ENCODE data around the gene ADIPOR2. TPM values are rescaled to one million over a fixed set of nuclear protein-coding genes. Genes with fewer than 3 reads are reported as not detected.
"Not testable (repeated sequence)": the region's sequence is repeated elsewhere in the genome, so short reads cannot be mapped to it uniquely, and the experiment has no call there.

The ADIPOR2 gene
- total and polyA plus RNA-seq, 8 donors, result 2.9 to 185 (median 26.9) TPM

- Histone ChIP-seq H3K36me3 (no peaks in the 10 kb centered on the region), H3K4me3 (no peak overlapping the region), H3K9me3 (no peaks in the 10 kb centered on the region), H3K27me3 (no peaks in the 10 kb centered on the region), H3K4me1 (peaks cover 25 to 87% (median 53%) of the 10 kb centered on the region in 4 donors), H3K27ac (peak overlapping the region in 3 of 5 donors; percentile 4 to 43 (median 34))
- no peak for TF ChIP-seq POLR2AphosphoS5 (IDR thresholded peaks at IDR 0.05)
- no peak for TF ChIP-seq CTCF (IDR thresholded peaks at IDR 0.05)
- no peak for TF ChIP-seq EP300 (IDR thresholded peaks at IDR 0.05)
- TF ChIP-seq POLR2A (IDR thresholded peaks at IDR 0.05), result no peak
- no peak for DNase-seq
- 71 to 81% (median 78%) methylated on average over 3 of the region's 3 CpGs for WGBS, 5 donors
- intact Hi-C loops (cut with DNase I; ENCODE audit: low total_unique reads), result no loop called here
Observed at GRCh38 chr12:1705774-1706631, 15.1 kb downstream of the ADIPOR2 start.

DNA sequence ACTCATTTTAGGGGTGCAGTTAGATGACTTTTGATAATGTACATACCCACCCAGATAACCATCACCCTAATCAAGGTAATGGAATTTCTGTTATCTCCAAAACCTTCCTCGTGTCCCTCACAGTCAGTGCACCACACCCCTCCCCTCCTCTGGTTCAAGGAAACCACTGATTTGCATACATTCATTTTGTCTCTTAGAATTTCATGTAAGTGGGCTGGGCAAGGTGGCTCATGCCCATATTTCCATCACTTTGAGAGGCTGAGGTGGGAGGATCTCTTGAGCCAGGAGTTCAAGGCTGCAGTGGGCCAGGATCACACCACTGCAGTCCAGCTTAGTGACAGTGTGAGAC, 15.7 kb downstream of the ADIPOR2 start:
- Histone ChIP-seq H3K27ac (peak overlapping the region in 4 of 5 donors; percentile 4 to 43 (median 29)), H3K4me3 (no peak overlapping the region), H3K27me3 (no peaks in the 10 kb centered on the region), H3K4me1 (peaks cover 29 to 93% (median 58%) of the 10 kb centered on the region in 4 donors), H3K9me3 (no peaks in the 10 kb centered on the region), H3K36me3 (no peaks in the 10 kb centered on the region)
- TF ChIP-seq POLR2A (IDR thresholded peaks at IDR 0.05), result no peak
- TF ChIP-seq EP300 (IDR thresholded peaks at IDR 0.05), result no peak
- TF ChIP-seq POLR2AphosphoS5 (IDR thresholded peaks at IDR 0.05), result no peak
- no peak for TF ChIP-seq CTCF (IDR thresholded peaks at IDR 0.05)
- intact Hi-C loops (cut with DNase I; ENCODE audit: low total_unique reads), result no loop called here
- no peak for DNase-seq
- WGBS, 5 donors, result 15 to 30% (median 18%) methylated on average over 1 of the region's 1 CpG

DNA sequence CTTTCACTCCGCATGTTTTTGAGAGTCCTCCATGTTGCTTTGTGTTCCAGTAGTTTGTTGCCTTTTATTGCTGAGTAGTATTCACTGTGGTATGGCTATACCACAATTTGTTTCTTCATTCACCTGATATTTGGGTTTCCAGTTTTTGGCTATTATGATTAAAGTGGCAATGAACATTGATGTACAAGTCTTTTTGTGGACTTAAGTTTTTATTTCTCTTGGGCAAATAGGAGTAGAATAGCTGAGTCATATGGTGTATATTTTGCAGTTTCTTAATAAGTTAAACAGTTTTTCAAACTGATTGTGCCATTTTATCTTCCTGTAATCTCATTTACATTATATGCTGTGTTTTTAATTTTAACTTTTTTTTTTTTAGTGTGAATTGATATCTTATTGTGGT, 16.2 kb downstream of the ADIPOR2 start:
- H3K27ac ChIP-seq, result peak overlapping the region in 3 of 5 donors; percentile 4 to 43 (median 34)
- WGBS, 5 donors, result 88 to 98% (median 92%) methylated on average over 1 of the region's 1 CpG
- H3K4me3 ChIP-seq, result no peak overlapping the region
- TF ChIP-seq POLR2AphosphoS5 (IDR thresholded peaks at IDR 0.05), result no peak
- no peak for TF ChIP-seq CTCF (IDR thresholded peaks at IDR 0.05)
- no peak for TF ChIP-seq EP300 (IDR thresholded peaks at IDR 0.05)
- TF ChIP-seq POLR2A (IDR thresholded peaks at IDR 0.05), result no peak
- peaks cover 33 to 94% (median 62%) of the 10 kb centered on the region in 4 donors for H3K4me1 ChIP-seq
- intact Hi-C loops (cut with DNase I; ENCODE audit: low total_unique reads), result no loop called here
- no peaks in the 10 kb centered on the region for H3K36me3 ChIP-seq
- no peaks in the 10 kb centered on the region for H3K27me3 ChIP-seq
- no peaks in the 10 kb centered on the region for H3K9me3 ChIP-seq
- no peak for DNase-seq

GRCh38 chr12:1709968-1710367, 19.1 kb downstream of the ADIPOR2 start:
- H3K4me3 ChIP-seq; DNase-seq; intact Hi-C loops (cut with DNase I; ENCODE audit: low total_unique reads); H3K27me3 ChIP-seq; H3K9me3 ChIP-seq: not testable (repeated sequence)
- peak overlapping the region in 1 of 5 donors; percentile 54 for H3K27ac ChIP-seq
- 94 to 99% (median 98%) methylated on average over 5 of the region's 5 CpGs for WGBS, 5 donors
- peaks cover 0 to 12% (median 7%) of the 10 kb centered on the region in 4 donors for H3K36me3 ChIP-seq
- peaks cover 47 to 89% (median 71%) of the 10 kb centered on the region in 4 donors for H3K4me1 ChIP-seq

GRCh38 chr12:1710870-1711269, 20.0 kb downstream of the ADIPOR2 start:
- H3K9me3 ChIP-seq; intact Hi-C loops (cut with DNase I; ENCODE audit: low total_unique reads); H3K4me3 ChIP-seq; H3K27me3 ChIP-seq: not testable (repeated sequence)
- 76 to 96% (median 82%) methylated on average over 8 of the region's 8 CpGs for WGBS, 5 donors
- peak overlapping the region; percentile 26 to 75 (median 54) for H3K27ac ChIP-seq
- H3K36me3 ChIP-seq, result peaks cover 0 to 20% (median 9%) of the 10 kb centered on the region in 4 donors
- peak in 1 of 2 donors; percentile 22 for DNase-seq
- peaks cover 51 to 85% (median 68%) of the 10 kb centered on the region in 4 donors for H3K4me1 ChIP-seq

Measured in stomach (tissue), 9 donors.